Measurements from ENCODE around the gene ANKS1A.

ANKS1A gene

DNA sequence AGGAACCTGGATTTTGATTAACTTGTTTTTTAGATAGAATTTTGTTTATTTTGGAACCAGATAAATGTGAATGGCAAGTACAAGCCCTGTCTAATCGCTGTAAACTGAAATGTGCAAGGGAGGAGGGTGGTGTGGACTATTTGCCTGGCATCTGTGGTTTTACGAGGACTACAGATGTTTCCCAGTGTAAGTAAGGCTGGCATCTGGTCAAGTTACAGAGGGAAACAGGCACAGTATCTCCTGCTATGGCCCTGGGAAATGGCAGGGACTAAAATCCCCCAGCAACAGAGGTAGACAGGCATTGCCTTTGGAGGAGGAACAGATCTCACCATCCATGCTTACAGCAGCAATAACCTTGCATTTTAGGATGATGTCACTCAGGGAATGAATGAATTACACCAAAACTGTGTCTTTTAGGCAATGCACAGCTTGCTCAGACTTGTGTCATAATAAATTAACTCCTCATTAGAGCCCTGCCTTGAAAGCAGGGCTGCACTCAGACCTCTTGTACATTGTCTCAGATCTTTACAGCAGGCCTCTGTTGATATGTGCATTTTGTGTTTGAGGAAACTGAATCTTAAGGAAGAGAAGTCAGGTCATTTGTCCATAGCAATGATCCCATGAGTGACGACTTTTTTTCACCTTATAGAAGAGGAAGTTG lies 155.8 kb downstream of the ANKS1A start:
- no peak for DNase-seq

DNA sequence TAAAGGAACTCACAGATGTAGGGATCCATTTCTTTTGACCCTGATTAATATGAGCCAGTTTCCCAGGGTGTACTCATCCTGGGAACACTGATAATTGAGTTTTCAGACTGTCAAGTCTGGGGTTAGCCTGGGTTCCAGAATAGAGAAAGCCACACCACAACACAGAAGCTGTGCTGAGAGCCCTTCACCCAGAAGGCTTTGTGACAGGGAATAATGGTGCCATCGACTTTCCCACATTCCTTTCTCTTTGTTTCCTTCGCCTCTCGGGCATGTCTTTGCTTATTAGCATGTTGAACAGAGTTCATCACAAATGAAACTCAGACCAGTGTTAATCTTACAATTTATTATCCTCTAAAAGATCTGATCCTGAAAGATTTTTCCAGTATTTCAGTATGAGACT lies 157.0 kb downstream of the ANKS1A start:
- DNase-seq: no peak

GRCh38 chr6:35046862-35047261 lies 157.8 kb downstream of the ANKS1A start:
- no peak for DNase-seq

DNA sequence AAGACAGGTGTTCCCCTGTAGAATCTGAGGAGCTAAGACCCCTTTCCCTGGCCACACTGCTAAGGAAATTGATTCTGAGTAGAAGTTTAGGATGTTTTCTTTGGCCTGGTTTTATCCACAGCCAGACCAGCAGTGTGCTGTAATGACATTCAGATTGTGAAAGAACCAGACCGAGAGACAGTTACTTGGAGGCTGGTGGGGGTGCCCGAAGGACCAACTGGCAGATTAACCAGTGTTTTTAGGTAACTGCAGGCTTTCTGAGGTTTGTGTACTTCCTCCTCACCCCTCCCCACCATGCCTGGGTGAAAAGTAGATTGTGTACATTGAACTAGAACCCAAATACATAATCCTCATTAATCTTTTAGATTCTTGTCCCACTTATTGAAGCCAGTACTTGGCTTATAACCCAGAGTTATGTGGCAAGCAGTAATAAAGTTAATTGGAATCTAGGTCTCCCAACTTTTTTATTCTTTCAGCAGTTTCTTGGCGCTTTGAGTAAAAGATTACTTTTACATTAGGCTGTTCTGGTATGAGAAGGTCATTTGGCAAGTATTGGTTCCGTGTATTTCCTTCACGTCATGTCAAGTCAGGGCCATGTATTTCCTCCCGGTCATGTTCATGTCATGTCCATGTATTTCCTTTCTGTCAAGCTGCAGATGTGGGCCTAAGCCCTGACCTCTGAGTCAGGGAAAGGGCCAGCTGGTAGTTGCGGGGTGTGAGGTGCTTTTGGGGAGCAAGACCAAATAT lies 158.4 kb downstream of the ANKS1A start:
- no peak for DNase-seq

- peak; percentile 8 for DNase-seq
These were observed 159.1 kb downstream of the ANKS1A start for GRCh38 chr6:35048031-35048613.

- DNase-seq: peak; percentile 25
These were observed 159.6 kb downstream of the ANKS1A start for GRCh38 chr6:35048631-35049083.

- no peak for DNase-seq
These were observed 160.2 kb downstream of the ANKS1A start for GRCh38 chr6:35049156-35049735.

DNA sequence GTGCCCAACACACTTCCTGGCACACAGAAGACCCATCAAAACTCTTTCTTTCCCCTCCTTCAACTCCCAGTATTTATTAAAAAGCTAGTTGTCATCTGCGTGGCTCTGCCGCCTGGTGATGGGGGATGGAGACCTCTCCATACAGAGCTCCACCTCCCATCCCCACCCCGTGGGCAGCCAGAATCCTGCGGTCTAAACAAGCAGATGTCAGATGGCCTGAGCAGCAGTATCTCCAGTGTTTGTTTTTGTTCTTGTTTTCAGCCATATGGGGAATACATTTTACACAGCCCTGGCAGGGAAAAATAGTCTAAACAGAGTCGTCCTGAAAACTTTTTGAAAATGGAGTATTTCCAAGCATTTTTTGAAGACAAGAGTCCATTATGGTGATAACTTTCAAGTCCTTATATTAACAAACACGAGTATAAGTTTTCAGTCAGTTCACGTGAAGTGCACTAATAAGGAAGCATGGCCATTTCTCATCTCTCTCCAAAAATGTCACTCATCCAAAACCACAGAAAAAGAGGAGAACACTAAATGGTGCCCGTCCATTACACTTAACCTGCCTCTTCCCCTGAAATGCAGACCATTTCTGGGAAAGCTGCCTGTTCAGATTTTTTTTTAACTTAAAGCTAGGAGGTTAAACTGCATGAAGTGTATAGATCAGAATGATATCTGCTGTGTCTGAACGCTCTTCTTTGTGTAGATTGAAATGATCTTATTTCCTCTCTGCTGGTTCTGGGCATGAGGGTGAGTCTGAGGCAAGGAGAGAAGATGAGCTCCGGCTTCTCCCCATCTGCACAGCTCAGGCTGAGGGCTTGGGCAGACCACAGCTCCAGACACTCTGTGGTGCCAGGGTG lies 161.1 kb downstream of the ANKS1A start:
- no peak for DNase-seq

- no peak for DNase-seq
These were observed 161.8 kb downstream of the ANKS1A start for GRCh38 chr6:35050757-35051330.

GRCh38 chr6:35051396-35051795 lies 162.3 kb downstream of the ANKS1A start:
- DNase-seq: no peak

DNA sequence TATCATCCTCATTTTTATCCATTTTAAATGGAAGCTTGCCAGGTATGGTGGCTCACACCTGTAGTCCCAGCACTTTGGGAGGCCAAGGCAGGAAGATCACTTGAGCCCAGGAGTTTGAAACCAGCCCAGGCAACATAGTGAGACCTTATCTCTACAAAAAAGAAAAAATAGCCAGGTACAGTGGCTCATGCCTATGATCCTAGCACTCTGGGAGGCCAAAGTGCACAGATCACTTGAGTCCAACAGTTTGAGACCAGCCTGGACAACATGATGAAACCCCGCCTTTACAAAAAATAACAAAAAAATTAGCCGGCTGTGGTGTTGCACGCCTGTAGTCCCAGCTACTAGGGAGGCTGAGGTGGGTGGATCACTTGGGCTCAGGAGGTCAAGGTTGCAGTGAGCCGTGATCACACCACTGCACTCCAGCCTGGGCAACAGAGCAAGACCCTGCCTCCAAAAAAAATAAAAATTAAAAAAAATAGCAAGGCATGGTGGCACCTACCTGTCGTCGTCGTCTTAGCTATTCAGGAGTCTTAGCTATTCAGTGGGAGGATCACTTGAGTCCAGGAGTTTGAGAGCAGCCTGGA lies 163.0 kb downstream of the ANKS1A start:
- no peak for DNase-seq

GRCh38 chr6:35052694-35053565 lies 163.9 kb downstream of the ANKS1A start:
- DNase-seq: no peak

- DNase-seq: no peak
These were observed 164.6 kb downstream of the ANKS1A start for GRCh38 chr6:35053701-35054100.

GRCh38 chr6:35054106-35054742 lies 165.2 kb downstream of the ANKS1A start:
- no peak for DNase-seq

GRCh38 chr6:35054743-35055130 lies 165.7 kb downstream of the ANKS1A start:
- no peak for DNase-seq

GRCh38 chr6:35055891-35056290 lies 166.8 kb downstream of the ANKS1A start:
- no peak for DNase-seq

DNA sequence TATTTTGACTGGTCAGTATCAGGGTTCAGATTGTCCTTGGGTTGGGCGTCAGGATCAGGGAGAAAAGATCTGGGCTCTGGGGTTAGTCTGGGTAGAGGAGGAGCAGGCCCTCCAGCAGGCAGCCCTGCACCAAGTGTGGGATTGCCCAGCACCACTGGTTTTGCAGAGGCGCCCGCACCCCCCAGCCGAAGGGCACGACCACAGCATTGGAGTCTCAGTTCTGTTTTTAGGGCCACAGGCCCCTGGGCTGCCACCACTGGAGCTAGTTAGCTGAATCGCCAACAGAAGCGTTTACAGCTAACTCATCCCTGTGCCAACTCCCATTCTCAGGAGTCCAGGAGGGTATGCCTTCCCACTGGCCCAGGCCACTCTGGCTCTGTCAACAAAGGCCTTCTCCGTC lies 167.9 kb downstream of the ANKS1A start:
- no peak for DNase-seq

GRCh38 chr6:35057449-35058357 lies 168.6 kb downstream of the ANKS1A start:
- no peak for DNase-seq

- DNase-seq: no peak
These were observed 169.3 kb downstream of the ANKS1A start for GRCh38 chr6:35058358-35058675.

Data from activated CD4-positive, alpha-beta T cell treated with anti-CD3 and anti-CD28 coated beads for 48 hours (primary cell).